ENCODE results near the gene NTSR1.

The NTSR1 gene

DNA sequence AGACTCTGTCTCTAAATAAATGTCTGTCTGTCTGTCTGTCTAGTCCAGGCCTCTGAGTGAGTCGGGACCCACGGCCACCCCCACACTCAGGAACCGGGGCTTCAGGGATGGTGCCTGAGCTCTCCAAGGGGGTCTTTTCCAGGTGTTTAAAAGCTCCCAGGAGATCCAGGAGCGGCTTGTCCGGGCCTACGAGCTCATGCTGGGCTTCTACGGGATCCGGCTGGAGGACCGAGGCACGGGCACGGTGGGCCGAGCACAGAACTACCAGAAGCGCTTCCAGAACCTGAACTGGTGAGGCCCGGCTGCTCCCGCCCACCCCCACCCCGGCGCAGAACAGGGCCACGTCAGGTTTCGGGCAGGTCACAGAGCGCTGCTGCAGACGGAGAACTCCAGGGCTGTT lies 102.7 kb downstream of the NTSR1 start:
- no peak overlapping the region for H3K27ac ChIP-seq
- TF ChIP-seq, protein P1, sequence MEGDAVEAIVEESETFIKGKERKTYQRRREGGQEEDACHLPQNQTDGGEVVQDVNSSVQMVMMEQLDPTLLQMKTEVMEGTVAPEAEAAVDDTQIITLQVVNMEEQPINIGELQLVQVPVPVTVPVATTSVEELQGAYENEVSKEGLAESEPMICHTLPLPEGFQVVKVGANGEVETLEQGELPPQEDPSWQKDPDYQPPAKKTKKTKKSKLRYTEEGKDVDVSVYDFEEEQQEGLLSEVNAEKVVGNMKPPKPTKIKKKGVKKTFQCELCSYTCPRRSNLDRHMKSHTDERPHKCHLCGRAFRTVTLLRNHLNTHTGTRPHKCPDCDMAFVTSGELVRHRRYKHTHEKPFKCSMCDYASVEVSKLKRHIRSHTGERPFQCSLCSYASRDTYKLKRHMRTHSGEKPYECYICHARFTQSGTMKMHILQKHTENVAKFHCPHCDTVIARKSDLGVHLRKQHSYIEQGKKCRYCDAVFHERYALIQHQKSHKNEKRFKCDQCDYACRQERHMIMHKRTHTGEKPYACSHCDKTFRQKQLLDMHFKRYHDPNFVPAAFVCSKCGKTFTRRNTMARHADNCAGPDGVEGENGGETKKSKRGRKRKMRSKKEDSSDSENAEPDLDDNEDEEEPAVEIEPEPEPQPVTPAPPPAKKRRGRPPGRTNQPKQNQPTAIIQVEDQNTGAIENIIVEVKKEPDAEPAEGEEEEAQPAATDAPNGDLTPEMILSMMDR (conservative IDR thresholded peaks at IDR 0.05): no peak

DNA sequence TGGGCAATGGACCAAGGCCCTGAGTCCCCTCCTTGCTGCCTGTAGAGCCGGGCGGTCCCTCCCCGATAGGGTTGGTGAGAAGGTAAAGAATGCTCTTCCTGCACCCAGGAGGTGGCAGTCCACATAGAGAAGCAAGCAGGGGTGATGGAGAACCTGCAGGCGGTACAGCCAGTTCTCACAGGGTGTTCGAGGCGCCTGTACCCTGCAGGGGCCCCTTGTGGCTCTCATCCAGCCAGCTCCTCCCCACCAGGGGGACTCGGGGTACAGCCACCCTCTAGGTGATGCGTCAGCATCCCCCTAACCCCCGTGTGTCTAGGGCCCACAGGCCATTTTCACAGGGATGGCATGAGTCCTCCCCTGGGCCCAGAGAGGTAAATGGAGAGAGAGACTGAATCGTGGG lies 103.1 kb downstream of the NTSR1 start:
- TF ChIP-seq, protein P1 (conservative IDR thresholded peaks at IDR 0.05): no peak
- H3K27ac ChIP-seq: no peak overlapping the region
